Measurements from ENCODE around the gene SPIN1. TPM values are rescaled to one million over a fixed set of nuclear protein-coding genes. Genes with fewer than 3 reads are reported as not detected.

The SPIN1 gene
- total and polyA plus RNA-seq, 4 donors, result 22.6 to 135 (median 35.3) TPM

- no peak for TF ChIP-seq CTCF (IDR thresholded peaks at IDR 0.05; ENCODE audit: control extremely low read depth, extremely low read depth)
- Histone ChIP-seq H3K27me3 (ENCODE audit: control insufficient read depth in 3 of 3, insufficient read depth in 3 of 3, low read length in 2 of 3) (no peaks in the 10 kb centered on the region), H3K4me1 (ENCODE audit: control insufficient read depth in 5 of 5, insufficient read depth in 5 of 5, low read length in 5 of 5) (no peaks in the 10 kb centered on the region), H3K4me3 (no peak overlapping the region), H3K36me3 (ENCODE audit: control insufficient read depth in 4 of 4, insufficient read depth in 4 of 4, low read length in 4 of 4) (peaks cover 0 to 12% (median 3%) of the 10 kb centered on the region in 4 donors), H3K9ac (ENCODE audit: insufficient read depth in 1 of 2, low read length in 2 of 2) (no peak overlapping the region), H3K27ac (ENCODE audit: low read depth in 1 of 2, low read length in 1 of 2) (no peak overlapping the region), H3K9me3 (ENCODE audit: control insufficient read depth in 4 of 4, insufficient read depth in 3 of 4, low read length in 3 of 4) (no peaks in the 10 kb centered on the region)
- DNase-seq, result no peak
- 90 to 98% methylated on average over 15 of the region's 15 CpGs for WGBS, 2 donors
- no peak for ATAC-seq (ENCODE audit: insufficient read depth, low FRiP score)
These were observed 53.2 kb downstream of the SPIN1 start for GRCh38 chr9:88441301-88442007.

- Histone ChIP-seq H3K9ac (ENCODE audit: insufficient read depth in 1 of 2, low read length in 2 of 2) (no peak overlapping the region), H3K4me1 (ENCODE audit: control insufficient read depth in 5 of 5, insufficient read depth in 5 of 5, low read length in 5 of 5) (peaks cover 0 to 8% (median 2%) of the 10 kb centered on the region in 5 donors), H3K4me3 (no peak overlapping the region), H3K27me3 (ENCODE audit: control insufficient read depth in 3 of 3, insufficient read depth in 3 of 3, low read length in 2 of 3) (no peaks in the 10 kb centered on the region), H3K27ac (ENCODE audit: low read depth in 1 of 2, low read length in 1 of 2) (no peak overlapping the region), H3K9me3 (ENCODE audit: control insufficient read depth in 4 of 4, insufficient read depth in 3 of 4, low read length in 3 of 4) (no peaks in the 10 kb centered on the region), H3K36me3 (ENCODE audit: control insufficient read depth in 4 of 4, insufficient read depth in 4 of 4, low read length in 4 of 4) (peaks cover 0 to 9% (median 5%) of the 10 kb centered on the region in 4 donors)
- DNase-seq (no peak), ATAC-seq (ENCODE audit: insufficient read depth, low FRiP score) (no peak)
- WGBS, 2 donors, result 75 to 86% methylated on average over 7 of the region's 7 CpGs
- TF ChIP-seq CTCF (IDR thresholded peaks at IDR 0.05; ENCODE audit: control extremely low read depth, extremely low read depth), result no peak
These were observed 55.4 kb downstream of the SPIN1 start for GRCh38 chr9:88443480-88444113.

- Histone ChIP-seq H3K9ac (ENCODE audit: insufficient read depth in 1 of 2, low read length in 2 of 2) (no peak overlapping the region), H3K27ac (ENCODE audit: low read depth in 1 of 2, low read length in 1 of 2) (no peak overlapping the region), H3K36me3 (ENCODE audit: control insufficient read depth in 4 of 4, insufficient read depth in 4 of 4, low read length in 4 of 4) (peaks cover 0 to 27% (median 12%) of the 10 kb centered on the region in 4 donors), H3K4me1 (ENCODE audit: control insufficient read depth in 5 of 5, insufficient read depth in 5 of 5, low read length in 5 of 5) (peaks cover 0 to 8% (median 4%) of the 10 kb centered on the region in 5 donors), H3K9me3 (ENCODE audit: control insufficient read depth in 4 of 4, insufficient read depth in 3 of 4, low read length in 3 of 4) (no peaks in the 10 kb centered on the region), H3K27me3 (ENCODE audit: control insufficient read depth in 3 of 3, insufficient read depth in 3 of 3, low read length in 2 of 3) (no peaks in the 10 kb centered on the region), H3K4me3 (no peak overlapping the region)
- TF ChIP-seq CTCF (IDR thresholded peaks at IDR 0.05; ENCODE audit: control extremely low read depth, extremely low read depth), result no peak
- DNase-seq, result no peak
- ATAC-seq (ENCODE audit: insufficient read depth, low FRiP score), result no peak
- 95 to 98% methylated on average over 2 of the region's 2 CpGs for WGBS, 2 donors
These were observed 58.5 kb downstream of the SPIN1 start for GRCh38 chr9:88446728-88447127.
